Measurements from ENCODE around the gene BRCA1.
"Not testable (repeated sequence)": the region's sequence is repeated elsewhere in the genome, so short reads cannot be mapped to it uniquely, and the experiment has no call there.

The BRCA1 gene

GRCh38 chr17:43024407-43025289 is 100.5 kb downstream of the BRCA1 start, which contains the start of gene RND2:
Gene RND2, plus strand, starts transcription at chr17:43025231. Its CDS starts 117 bp downstream, at chr17:43025348.
- peak; percentile 88 for DNase-seq

- DNase-seq, result peak; percentile 67
These were observed 103.2 kb downstream of the BRCA1 start, which contains the start of gene VAT1 for GRCh38 chr17:43021741-43022512. Gene VAT1, minus strand, starts transcription at chr17:43022385. Its CDS starts 63 bp downstream, at chr17:43022322.

- peak; percentile 45 for DNase-seq
These were observed 104.1 kb downstream of the BRCA1 start for GRCh38 chr17:43020789-43021740.

GRCh38 chr17:43020030-43020621 is 105.0 kb downstream of the BRCA1 start:
- no peak for DNase-seq

GRCh38 chr17:43019418-43019817 is 105.7 kb downstream of the BRCA1 start:
- DNase-seq, result no peak

DNA sequence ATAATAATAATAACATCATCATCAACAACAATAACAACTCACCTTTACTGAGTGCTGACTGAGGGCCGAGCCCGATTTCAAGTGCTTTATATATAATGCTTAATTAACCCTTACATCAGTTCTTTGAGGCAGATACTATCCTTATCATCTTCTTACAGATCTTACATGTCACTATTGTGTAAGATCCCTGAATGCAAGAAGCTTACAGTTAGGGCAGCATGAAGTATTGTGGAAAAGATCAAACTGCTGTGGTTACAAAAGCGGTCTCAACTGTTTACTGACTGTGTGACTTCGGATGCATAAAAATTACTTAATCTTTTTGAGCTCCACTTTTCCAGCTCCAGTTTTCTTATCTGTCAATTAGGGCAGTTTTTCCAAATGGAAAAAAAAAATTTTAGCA is 106.2 kb downstream of the BRCA1 start:
- no peak for DNase-seq

- DNase-seq, result peak; percentile 61
These were observed 106.9 kb downstream of the BRCA1 start for GRCh38 chr17:43018008-43018853.

- DNase-seq, result no peak
These were observed 108.9 kb downstream of the BRCA1 start for GRCh38 chr17:43016216-43016615.

DNA sequence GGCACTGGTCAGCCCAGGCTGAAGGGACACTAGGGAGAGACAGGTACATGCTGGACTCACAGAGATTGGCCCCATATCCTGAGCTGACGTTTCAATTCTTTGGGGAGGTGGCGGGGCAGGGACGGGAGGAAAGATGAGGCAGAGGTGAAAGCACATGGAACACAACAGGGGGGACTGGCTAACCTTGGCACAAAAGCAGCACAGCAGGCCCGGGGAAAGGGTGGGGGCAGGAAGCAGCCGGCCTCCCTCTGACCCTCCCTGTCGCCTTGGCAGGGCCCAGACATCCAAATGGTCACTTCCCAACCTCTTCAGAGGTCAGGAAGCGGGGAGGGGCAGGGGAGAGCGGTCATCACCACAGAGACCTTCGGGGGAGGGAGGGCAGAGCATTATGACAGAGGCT is 109.6 kb downstream of the BRCA1 start:
- DNase-seq, result no peak

DNA sequence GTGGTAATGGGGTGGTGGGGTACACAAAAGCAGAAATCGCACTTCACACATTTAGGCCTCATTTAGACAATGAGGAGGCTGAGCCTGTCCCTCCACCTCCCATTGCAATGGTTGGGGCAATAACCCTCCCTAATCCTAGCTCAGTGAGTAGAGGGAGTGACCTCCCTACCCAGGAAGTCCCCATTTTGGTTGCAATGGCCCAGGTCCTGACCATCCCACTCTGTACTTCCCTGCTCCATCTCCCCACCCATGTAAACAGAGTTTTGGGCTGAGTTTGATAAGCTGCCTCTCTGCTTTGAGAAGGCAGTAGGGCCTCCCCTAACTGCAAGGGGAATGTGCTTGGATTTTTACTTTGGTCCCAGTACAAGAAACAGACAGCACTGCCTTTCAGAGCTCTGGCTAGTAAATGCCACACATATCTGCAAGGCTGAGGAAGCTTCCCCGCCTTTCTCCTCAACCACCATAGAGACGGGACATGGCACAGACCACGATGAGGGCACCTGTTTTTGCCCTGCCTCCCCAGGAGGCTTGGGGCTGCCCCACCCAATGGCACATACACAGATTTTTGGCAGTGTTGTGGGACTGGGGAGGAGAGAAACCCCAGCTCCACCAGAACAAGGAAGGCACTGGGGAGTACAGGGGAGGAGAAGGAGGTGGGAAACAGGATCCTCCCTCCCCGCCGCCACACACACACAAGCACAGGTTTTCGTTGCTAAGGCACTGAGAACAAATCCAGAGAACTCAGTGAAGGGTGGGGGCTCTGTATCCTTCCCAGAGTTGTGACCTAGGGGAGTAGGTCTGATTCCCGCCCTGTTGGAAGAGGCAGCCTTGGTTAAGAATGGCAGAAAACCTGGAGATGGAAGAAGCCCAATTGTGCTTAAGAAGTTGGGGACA is 110.3 kb downstream of the BRCA1 start:
- DNase-seq, result no peak

DNA sequence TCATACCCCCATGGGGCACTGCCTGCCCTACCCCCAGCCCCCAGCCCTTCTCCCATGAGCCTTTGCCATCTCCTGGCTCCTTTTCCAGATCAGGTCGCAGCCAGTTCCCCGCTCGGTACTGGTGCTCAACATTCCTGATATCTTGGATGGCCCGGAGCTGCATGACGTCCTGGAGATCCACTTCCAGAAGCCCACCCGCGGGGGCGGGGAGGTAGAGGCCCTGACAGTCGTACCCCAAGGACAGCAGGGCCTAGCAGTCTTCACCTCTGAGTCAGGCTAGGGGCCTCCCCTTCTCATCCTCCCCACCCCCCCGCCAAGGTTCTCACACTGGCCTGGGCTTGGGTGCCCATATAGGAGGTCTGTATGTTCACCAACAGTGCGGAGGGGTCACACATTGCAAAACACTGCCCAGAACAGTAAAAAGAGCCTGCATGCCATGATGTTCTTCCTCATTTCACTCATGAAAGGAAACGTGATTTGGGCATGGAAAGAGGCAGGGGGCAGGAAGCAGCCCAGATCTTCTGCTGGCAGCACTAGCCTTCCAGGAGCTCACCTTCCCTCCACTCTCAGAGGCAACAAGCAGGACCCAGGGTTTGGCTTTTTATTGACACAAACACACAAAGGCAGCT is 111.0 kb downstream of the BRCA1 start:
- no peak for DNase-seq

DNA sequence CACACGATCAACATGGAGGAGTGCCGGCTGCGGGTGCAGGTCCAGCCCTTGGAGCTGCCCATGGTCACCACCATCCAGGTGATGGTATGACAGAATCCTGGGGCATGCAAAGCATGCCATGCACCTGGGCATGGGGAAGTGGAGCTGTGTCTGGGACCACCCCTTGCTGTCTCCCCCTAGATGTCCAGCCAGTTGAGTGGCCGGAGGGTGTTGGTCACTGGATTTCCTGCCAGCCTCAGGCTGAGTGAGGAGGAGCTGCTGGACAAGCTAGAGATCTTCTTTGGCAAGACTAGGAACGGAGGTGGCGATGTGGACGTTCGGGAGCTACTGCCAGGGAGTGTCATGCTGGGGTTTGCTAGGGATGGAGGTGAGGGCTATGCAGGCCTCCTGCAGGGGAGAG is 111.9 kb downstream of the BRCA1 start:
- no peak for DNase-seq

- DNase-seq, result no peak
These were observed 113.3 kb downstream of the BRCA1 start for GRCh38 chr17:43011728-43012472.

DNA sequence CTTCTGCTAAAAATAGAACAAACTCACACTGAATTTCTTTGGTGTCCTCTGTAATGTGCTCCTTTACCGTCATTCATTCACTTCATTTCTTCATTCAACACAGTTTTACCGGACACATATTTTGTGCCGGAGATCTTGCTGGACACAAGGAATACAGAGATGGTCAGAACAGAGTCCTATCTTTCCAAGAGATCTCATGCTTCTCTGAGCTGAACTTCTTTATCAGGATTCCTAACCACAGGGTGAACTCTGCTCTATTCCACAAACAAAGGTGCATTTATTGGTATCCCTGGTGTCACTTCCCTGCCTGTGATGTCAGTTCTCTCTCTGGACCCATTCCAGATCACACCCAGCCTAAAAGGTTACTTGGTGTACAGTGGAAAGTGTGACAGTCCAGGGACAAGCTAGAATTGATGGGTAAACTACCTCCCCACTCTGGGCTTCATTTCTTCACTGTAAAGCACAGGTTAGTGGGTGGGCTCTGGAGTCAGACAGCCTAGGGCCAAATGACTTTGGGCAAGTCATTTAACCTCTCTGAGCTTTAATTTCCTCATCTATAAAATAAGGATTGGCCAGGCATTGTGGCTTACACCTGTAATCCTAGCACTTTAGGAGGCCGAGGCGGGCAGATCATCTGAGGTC is 114.4 kb downstream of the BRCA1 start:
- no peak for DNase-seq

DNA sequence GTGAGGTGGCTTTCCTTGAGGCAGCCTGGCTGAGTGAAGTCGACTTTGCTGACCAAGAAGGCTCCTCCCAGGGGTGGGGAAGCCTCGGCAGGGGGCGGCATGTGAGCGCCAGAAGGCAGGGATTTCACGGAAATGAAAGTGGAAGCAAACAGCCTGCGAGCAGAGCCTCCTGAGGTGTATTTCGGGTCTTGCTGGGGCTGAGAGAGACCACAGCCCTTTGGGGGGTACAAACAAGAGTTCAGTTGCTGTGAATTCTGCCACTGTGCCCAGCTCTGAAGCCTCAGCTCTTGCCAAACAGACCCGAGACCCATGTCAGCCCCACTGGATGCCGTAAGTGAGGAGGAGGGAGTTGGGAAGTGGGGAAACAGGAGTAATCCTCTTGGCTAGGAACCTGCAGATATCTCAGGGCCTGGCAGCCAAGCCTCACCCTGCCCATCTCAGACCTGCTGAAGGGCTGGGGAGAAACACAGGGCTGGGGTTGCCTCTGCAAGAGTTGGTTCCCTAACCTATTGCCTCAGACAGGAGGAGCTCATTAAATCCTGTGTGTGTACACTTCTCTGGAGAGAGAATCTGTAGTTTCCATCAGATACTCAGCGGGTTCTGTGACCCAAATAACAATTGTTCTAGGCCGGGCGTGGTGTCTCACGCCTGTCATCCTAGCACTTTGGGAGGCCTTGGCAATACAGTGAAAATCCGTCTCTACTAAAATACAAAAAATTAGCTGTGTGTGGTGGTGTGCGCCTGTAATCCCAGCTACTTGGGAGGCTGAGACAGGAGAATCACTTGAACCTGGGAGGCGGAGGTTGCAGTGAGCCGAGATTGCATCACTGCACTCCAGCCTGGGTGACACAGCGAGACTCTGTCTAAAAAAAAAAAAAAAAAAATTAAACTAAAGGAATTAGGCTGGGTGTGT is 118.3 kb downstream of the BRCA1 start, which contains the start of gene IFI35:
Gene IFI35 (plus strand): TSS at position 146 of the 913 bp plus-strand sequence. CDS start 164 bp downstream, at position 310.
- DNase-seq, result peak; percentile 89

GRCh38 chr17:43003542-43004172 is 121.5 kb downstream of the BRCA1 start:
- no peak for DNase-seq

GRCh38 chr17:43000894-43001293 is 124.3 kb downstream of the BRCA1 start:
- DNase-seq, result not testable (repeated sequence)

Measured in CD4-positive, alpha-beta T cell treated with Interleukin-10 for 1 hour (primary cell).